ENCODE results near the gene ANKS1B. TPM values are rescaled to one million over a fixed set of nuclear protein-coding genes. Genes with fewer than 3 reads are reported as not detected.
"Not testable (repeated sequence)": the region's sequence is repeated elsewhere in the genome, so short reads cannot be mapped to it uniquely, and the experiment has no call there.

Gene ANKS1B
- total and polyA plus RNA-seq, 7 donors: 1.0 to 57.3 (median 30.1) TPM; not detected in 1

DNA sequence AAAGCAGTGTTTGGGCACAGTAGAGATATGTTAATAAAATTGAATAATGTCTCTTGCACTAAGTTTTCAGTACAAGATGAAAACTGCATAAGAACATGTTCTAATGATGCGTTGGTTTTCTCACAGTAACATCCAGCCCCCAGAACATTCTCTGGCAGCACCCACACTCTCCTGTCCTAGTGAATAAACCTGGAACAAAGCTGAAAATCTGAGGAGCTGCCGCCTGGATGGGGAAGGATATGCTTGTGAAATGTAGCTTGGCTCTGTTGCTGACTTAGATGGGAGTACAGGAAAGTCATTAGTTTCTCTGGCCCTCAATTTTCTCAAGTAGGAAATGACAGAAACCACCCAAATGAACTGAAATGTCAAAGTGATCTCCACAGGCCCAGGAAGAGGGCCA, 1015.8 kb downstream of the ANKS1B start:
- intact Hi-C loops (cut with DNase I): no loop called here
- Histone ChIP-seq H3K4me3 (no peak overlapping the region), H3K27me3 (no peaks in the 10 kb centered on the region), H3K9me3 (no peaks in the 10 kb centered on the region), H3K27ac (no peak overlapping the region), H3K4me1 (peaks cover 0 to 9% (median 0%) of the 10 kb centered on the region in 4 donors), H3K36me3 (no peaks in the 10 kb centered on the region)
- no peak for TF ChIP-seq POLR2AphosphoS5 (IDR thresholded peaks at IDR 0.05)
- no peak for TF ChIP-seq EP300 (IDR thresholded peaks at IDR 0.05)
- TF ChIP-seq, protein P1, sequence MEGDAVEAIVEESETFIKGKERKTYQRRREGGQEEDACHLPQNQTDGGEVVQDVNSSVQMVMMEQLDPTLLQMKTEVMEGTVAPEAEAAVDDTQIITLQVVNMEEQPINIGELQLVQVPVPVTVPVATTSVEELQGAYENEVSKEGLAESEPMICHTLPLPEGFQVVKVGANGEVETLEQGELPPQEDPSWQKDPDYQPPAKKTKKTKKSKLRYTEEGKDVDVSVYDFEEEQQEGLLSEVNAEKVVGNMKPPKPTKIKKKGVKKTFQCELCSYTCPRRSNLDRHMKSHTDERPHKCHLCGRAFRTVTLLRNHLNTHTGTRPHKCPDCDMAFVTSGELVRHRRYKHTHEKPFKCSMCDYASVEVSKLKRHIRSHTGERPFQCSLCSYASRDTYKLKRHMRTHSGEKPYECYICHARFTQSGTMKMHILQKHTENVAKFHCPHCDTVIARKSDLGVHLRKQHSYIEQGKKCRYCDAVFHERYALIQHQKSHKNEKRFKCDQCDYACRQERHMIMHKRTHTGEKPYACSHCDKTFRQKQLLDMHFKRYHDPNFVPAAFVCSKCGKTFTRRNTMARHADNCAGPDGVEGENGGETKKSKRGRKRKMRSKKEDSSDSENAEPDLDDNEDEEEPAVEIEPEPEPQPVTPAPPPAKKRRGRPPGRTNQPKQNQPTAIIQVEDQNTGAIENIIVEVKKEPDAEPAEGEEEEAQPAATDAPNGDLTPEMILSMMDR (IDR thresholded peaks at IDR 0.05): no peak
- no peak for TF ChIP-seq POLR2A (IDR thresholded peaks at IDR 0.05)
- WGBS, 2 donors: 76 to 88% methylated on average over 2 of the region's 2 CpGs
- peak; percentile 63 for DNase-seq

DNA sequence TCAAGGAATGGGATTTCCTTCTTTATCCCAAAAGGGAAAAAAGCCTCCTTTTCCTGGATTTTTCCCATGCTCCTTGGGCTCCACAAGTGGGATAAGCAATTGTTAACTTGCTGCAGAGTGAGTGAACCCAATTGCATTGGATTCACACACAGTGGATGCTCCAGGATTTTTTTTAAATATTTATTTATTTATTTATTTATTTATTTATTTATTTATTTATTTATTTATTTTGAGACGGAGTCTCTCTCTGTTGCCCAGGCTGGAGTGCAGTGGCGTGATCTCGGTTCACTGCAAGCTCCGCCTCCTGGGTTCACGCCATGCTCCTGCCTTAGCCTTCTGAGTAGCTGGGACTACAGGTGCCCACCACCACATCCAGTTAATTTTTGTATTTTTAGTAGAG, 1027.6 kb downstream of the ANKS1B start:
- H3K9me3 ChIP-seq; intact Hi-C loops (cut with DNase I); H3K4me3 ChIP-seq; H3K4me1 ChIP-seq; H3K36me3 ChIP-seq; DNase-seq; H3K27ac ChIP-seq; H3K27me3 ChIP-seq: not testable (repeated sequence)
- WGBS, 2 donors: 89% methylated on average over 5 of the region's 5 CpGs

DNA sequence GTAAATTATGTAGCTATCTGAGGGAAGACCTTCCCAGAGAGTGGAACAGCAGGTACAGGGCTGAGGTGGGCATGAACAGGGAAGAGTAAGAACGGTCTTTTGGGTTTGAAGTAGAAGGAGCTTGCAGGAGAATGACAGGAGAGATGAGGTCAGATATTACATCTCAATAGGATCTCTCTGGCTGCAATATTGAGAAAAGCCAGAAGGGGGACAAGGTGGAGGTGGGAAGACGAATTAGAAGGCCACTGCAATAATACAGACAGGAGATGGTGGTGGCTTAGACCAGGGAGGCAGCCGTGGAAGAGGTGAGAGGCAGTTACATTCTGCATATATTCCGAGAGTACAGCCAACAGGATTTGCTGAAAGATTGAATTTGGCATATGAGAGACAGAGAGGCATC, 1029.5 kb downstream of the ANKS1B start:
- H3K36me3 ChIP-seq: no peaks in the 10 kb centered on the region
- TF ChIP-seq POLR2A (IDR thresholded peaks at IDR 0.05) (no peak), EP300 (IDR thresholded peaks at IDR 0.05) (no peak), POLR2AphosphoS5 (IDR thresholded peaks at IDR 0.05) (no peak)
- TF ChIP-seq, protein P1 (IDR thresholded peaks at IDR 0.05): no peak
- H3K27me3 ChIP-seq: no peaks in the 10 kb centered on the region
- H3K4me1 ChIP-seq: no peaks in the 10 kb centered on the region
- DNase-seq: no peak
- intact Hi-C loops (cut with DNase I): no loop called here
- 40 to 46% methylated on average over 4 of the region's 4 CpGs for WGBS, 2 donors
- H3K4me3 ChIP-seq: no peak overlapping the region
- no peak overlapping the region for H3K27ac ChIP-seq
- H3K9me3 ChIP-seq: no peaks in the 10 kb centered on the region

DNA sequence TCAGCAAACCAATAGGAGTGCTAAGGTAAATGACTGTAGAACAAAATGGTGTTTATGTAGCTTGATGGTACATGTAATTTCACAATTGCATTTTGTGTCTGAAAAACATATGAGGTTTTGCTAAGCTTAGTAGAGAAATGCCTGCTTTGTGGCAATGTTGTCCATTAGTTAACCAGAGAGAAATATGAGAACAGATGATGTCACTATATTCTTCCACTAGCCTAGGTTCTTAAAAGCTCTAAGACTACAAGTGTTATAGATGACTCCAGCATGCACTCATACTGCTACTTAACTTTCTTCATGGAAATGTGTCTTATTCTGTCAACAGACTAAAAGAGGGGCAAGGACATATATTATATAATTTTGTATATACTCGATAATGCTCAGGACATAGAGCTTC, 1030.2 kb downstream of the ANKS1B start:
- H3K27ac ChIP-seq: no peak overlapping the region
- no peaks in the 10 kb centered on the region for H3K9me3 ChIP-seq
- intact Hi-C loops (cut with DNase I): no loop called here
- 91 to 96% methylated on average over 1 of the region's 1 CpG for WGBS, 2 donors
- DNase-seq: no peak
- no peak for TF ChIP-seq POLR2A (IDR thresholded peaks at IDR 0.05)
- TF ChIP-seq EP300 (IDR thresholded peaks at IDR 0.05): no peak
- no peak for TF ChIP-seq POLR2AphosphoS5 (IDR thresholded peaks at IDR 0.05)
- TF ChIP-seq, protein P1 (IDR thresholded peaks at IDR 0.05): no peak
- no peaks in the 10 kb centered on the region for H3K36me3 ChIP-seq
- no peak overlapping the region for H3K4me3 ChIP-seq
- no peaks in the 10 kb centered on the region for H3K4me1 ChIP-seq
- H3K27me3 ChIP-seq: no peaks in the 10 kb centered on the region

DNA sequence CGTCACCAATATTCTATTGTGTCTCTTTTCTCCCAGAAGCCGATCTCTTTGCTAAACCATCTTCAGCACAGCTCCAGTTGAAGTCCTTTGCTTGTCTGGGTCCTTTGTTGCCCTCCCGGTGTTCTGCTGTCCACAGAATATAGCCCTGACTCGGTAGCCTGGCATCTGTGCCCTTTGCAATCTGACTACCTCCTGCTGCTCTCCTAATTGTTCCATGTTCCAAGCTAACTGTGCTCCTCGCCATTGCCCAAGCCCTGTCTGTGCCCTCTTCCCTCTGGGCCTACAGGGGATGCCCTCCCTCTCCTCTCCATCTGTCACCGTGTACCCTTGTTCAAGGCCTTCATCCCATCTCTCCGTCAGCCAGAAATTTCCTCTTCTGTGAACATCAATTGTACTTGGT, 1033.3 kb downstream of the ANKS1B start:
- WGBS, 2 donors: 82 to 86% methylated on average over 7 of the region's 7 CpGs
- intact Hi-C loops (cut with DNase I): no loop called here
- no peaks in the 10 kb centered on the region for H3K4me1 ChIP-seq
- no peak for TF ChIP-seq POLR2A (IDR thresholded peaks at IDR 0.05)
- no peak for TF ChIP-seq POLR2AphosphoS5 (IDR thresholded peaks at IDR 0.05)
- TF ChIP-seq, protein P1 (IDR thresholded peaks at IDR 0.05): no peak
- TF ChIP-seq EP300 (IDR thresholded peaks at IDR 0.05): no peak
- H3K27me3 ChIP-seq: no peaks in the 10 kb centered on the region
- no peaks in the 10 kb centered on the region for H3K36me3 ChIP-seq
- H3K27ac ChIP-seq: no peak overlapping the region
- no peaks in the 10 kb centered on the region for H3K9me3 ChIP-seq
- H3K4me3 ChIP-seq: no peak overlapping the region
- DNase-seq: no peak
